GM12874 (cell line): ENCODE results near the gene TUFM.

Experiments used
- CTCF ChIP-seq: IDR thresholded peaks from 2 replicates; pipeline ENCODE4 v1.5.1; 2011; ENCODE audit warnings: low read depth, mild to moderate bottlenecking, control low read depth, low read length, moderate library complexity; ENCODE audit not compliant: insufficient read depth

Gene TUFM

DNA sequence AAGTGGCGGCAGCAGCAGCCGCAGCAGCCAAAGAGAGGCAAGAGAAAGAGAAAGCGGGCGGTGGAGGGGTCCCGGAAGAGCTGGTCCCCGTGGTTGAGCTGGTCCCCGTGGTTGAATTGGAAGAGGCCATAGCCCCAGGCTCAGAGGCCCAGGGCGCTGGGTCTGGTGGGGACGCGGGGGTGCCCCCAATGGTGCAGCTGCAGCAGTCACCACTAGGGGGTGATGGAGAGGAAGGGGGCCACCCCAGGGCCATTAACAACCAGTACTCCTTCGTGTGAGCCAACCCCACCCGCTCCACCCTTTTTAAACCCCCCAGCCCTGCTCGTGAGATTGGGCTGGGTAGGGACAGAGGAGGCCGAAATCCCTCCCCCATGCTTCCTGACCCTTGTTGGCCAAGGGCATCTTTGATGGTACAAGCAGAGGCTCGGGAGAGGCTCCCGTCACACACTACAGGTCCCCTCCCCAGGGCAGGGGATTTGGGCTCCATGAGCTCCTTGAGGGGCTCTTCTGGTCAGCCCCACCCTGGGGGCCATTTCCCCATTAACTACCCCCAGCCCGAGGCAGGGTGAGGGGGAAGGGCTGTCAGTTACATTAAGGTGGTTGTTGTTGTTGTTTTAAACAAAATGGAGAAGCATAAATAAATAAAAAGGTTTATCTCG is 27.5 kb upstream of the TUFM start:
- peak; percentile 86 for TF ChIP-seq CTCF

GRCh38 chr16:28872952-28873351 is 26.8 kb upstream of the TUFM start:
- no peak for TF ChIP-seq CTCF

DNA sequence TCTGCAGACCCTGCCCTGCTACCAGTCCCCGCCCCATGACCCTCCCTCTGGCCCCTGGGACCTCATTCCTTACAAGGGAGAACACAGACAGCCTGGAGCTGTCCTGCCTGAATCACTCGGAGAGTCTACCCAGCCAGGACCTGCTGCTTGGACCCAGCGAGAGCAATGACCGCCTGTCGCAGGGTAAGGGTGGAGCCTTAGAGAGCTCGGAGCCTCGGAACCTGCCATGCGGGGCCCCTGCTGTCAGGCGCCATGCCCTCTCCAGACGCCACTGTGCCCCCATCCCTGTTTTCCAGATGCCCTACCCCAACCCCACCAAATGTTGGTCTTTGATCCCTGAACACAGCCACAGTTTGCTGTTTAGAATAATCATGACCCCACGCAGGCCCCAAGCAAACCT is 23.1 kb upstream of the TUFM start:
- no peak for TF ChIP-seq CTCF

GRCh38 chr16:28867241-28867640 is 21.1 kb upstream of the TUFM start:
- TF ChIP-seq CTCF: no peak

- TF ChIP-seq CTCF: no peak
Observed at GRCh38 chr16:28866454-28866804, 20.3 kb upstream of the TUFM start.

GRCh38 chr16:28865722-28866453 is 19.7 kb upstream of the TUFM start:
- no peak for TF ChIP-seq CTCF

DNA sequence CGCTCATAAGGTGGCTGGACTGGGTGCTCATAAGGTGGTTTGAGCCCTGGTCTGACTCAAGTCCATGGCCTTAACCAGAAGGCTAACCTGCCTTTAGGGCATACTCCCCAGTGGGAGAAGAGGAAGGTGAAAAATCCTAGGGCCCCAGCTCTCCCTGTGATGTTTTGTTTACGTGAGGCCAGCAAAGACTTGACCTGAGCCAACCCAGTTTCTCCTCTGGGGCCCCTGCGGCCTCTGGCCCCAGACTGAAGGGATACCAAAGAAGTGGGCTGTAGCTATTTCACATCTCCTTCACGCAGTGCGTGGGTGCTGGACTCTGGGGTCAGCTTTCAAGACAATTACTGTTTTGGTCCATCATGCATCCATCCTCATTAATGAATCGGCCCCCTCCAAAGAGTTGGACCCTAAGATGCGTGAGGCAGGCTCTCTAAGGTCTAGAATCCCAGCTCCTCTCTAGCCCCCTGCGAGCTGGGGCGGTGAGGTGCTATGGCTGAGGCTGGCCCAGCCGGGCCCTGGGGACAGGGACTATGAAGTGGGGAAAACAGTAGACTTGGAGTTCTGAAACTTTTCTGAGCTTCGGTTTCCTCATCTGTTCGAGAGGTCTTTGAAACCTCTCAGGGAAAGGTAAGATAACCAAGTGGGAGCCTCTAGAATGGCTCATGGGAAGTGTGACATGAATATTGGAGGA is 19.0 kb upstream of the TUFM start:
- TF ChIP-seq CTCF: no peak
